Progenitor cell of endocrine pancreas (in vitro differentiated cells): ENCODE results near the gene HTR3C. TPM values are rescaled to one million over a fixed set of nuclear protein-coding genes. Genes with fewer than 3 reads are reported as not detected.
"Not testable (repeated sequence)": the region's sequence is repeated elsewhere in the genome, so short reads cannot be mapped to it uniquely, and the experiment has no call there.

Experiments
- DNase-seq: peaks from one replicate; pipeline ENCODE4 v3.0.0; 2021; ENCODE audit warnings: low spot score; ENCODE audit not compliant: unreplicated experiment
- H3K27ac Mint-ChIP-seq: 2 replicates; pipeline ENCODE4 v1.8.0; 2021; ENCODE audit warnings: mild to moderate bottlenecking, moderate library complexity, mixed read lengths
- H3K27me3 Mint-ChIP-seq: 2 replicates; pipeline ENCODE4 v1.8.0; 2021; ENCODE audit warnings: mixed read lengths
- H3K36me3 Mint-ChIP-seq: 2 replicates; pipeline ENCODE4 v1.8.0; 2022; ENCODE audit warnings: mixed read lengths; ENCODE audit not compliant: insufficient read depth
- H3K4me1 Mint-ChIP-seq: 2 replicates; pipeline ENCODE4 v1.8.0; 2021; ENCODE audit warnings: low read depth, mixed read lengths
- H3K4me3 Mint-ChIP-seq: 2 replicates; pipeline ENCODE4 v1.8.0; 2021; ENCODE audit warnings: low read depth, mild to moderate bottlenecking, moderate library complexity, mixed read lengths
- H3K9me3 Mint-ChIP-seq: 2 replicates; pipeline ENCODE4 v1.8.0; 2021; ENCODE audit warnings: low read depth, mixed read lengths
- CTCF ChIP-seq: fragments of 200-600 bp; sonication (generic); IDR thresholded peaks from one replicate; pipeline ENCODE4 v1.5.0; 2021; ENCODE audit warnings: antibody characterized with exemption, mild to moderate bottlenecking; ENCODE audit not compliant: unreplicated experiment
- total RNA-seq: library from RNA; stranded (reverse); gene quantifications from 2 replicates; pipeline ENCODE4 v1.2.1, GENCODE V29; 2021

HTR3C gene
- total RNA-seq, 1 donor from 2014 or later = not detected

- H3K27ac Mint-ChIP-seq = no peak overlapping the region
- no peak overlapping the region for H3K4me3 Mint-ChIP-seq
These were observed 23.4 kb upstream of the HTR3C start for GRCh38 chr3:184029443-184029842.

GRCh38 chr3:184030536-184030935 lies 22.3 kb upstream of the HTR3C start:
- no peak for DNase-seq
- no peaks in the 10 kb centered on the region for H3K36me3 Mint-ChIP-seq
- no peak overlapping the region for H3K4me3 Mint-ChIP-seq
- H3K27me3 Mint-ChIP-seq = peaks cover 9% of the 10 kb centered on the region
- TF ChIP-seq CTCF = no peak
- no peaks in the 10 kb centered on the region for H3K9me3 Mint-ChIP-seq
- H3K4me1 Mint-ChIP-seq = no peaks in the 10 kb centered on the region
- H3K27ac Mint-ChIP-seq = no peak overlapping the region

More at GRCh38 chr3:184029443-184029842, 23.4 kb upstream of the HTR3C start:
- Mint-ChIP-seq H3K36me3 (no peaks in the 10 kb centered on the region), H3K9me3 (no peaks in the 10 kb centered on the region), H3K4me1 (no peaks in the 10 kb centered on the region), H3K27me3 (peaks cover 7% of the 10 kb centered on the region)
- no peak for TF ChIP-seq CTCF
- no peak for DNase-seq

GRCh38 chr3:184031187-184031792 lies 21.6 kb upstream of the HTR3C start, which contains the start of gene HTR3D:
HTR3D (plus strand) TSS chr3:184031742; CDS start chr3:184031742, 0 bp downstream.
- Mint-ChIP-seq H3K27me3 (peaks cover 12% of the 10 kb centered on the region), H3K4me3 (no peak within 1 kb of the TSS), H3K9me3 (no peaks in the 10 kb centered on the region), H3K4me1 (no peaks in the 10 kb centered on the region), H3K27ac (no peak within 1 kb of the TSS), H3K36me3 (no peaks in the 10 kb centered on the region)
- DNase-seq = no peak
- no peak for TF ChIP-seq CTCF

GRCh38 chr3:184037816-184038215 lies 15.0 kb upstream of the HTR3C start:
- no peak overlapping the region for H3K27ac Mint-ChIP-seq
- peaks cover 15% of the 10 kb centered on the region for H3K27me3 Mint-ChIP-seq
- H3K36me3 Mint-ChIP-seq = no peaks in the 10 kb centered on the region
- TF ChIP-seq CTCF = no peak
- no peaks in the 10 kb centered on the region for H3K4me1 Mint-ChIP-seq
- DNase-seq = no peak
- H3K4me3 Mint-ChIP-seq = no peak overlapping the region
- H3K9me3 Mint-ChIP-seq = no peaks in the 10 kb centered on the region

- not testable (repeated sequence) for H3K36me3 Mint-ChIP-seq, H3K4me3 Mint-ChIP-seq, DNase-seq, H3K9me3 Mint-ChIP-seq, H3K27ac Mint-ChIP-seq, H3K4me1 Mint-ChIP-seq
- peaks cover 15% of the 10 kb centered on the region for H3K27me3 Mint-ChIP-seq
These were observed 14.5 kb upstream of the HTR3C start for GRCh38 chr3:184038307-184038706.

- no peaks in the 10 kb centered on the region for H3K9me3 Mint-ChIP-seq
- H3K36me3 Mint-ChIP-seq = no peaks in the 10 kb centered on the region
- H3K4me3 Mint-ChIP-seq = no peak overlapping the region
These were observed 13.4 kb upstream of the HTR3C start for GRCh38 chr3:184039414-184039813.

More at GRCh38 chr3:184039414-184039813, 13.4 kb upstream of the HTR3C start:
- Mint-ChIP-seq H3K27ac (no peak overlapping the region), H3K4me1 (no peaks in the 10 kb centered on the region), H3K27me3 (peaks cover 12% of the 10 kb centered on the region)
- TF ChIP-seq CTCF = no peak
- DNase-seq = no peak
